Stimulated activated CD8-positive, alpha-beta memory T cell treated with anti-CD3 and anti-CD28 coated beads, Interleukin-4, amount 100 ng/mL, for 24 hours (primary cell): ENCODE results near the gene SCAF1.
A peak's percentile ranks its signal among the peaks of the same experiment; 100 is the strongest.

Experiments used
- DNase-seq: peaks from one replicate; pipeline ENCODE4 v3.0.0-alpha.2; 2020; ENCODE audit warnings: low read depth

SCAF1 gene

GRCh38 chr19:49666120-49666444 lies 24.1 kb downstream of the SCAF1 start:
- no peak for DNase-seq

- no peak for DNase-seq
Observed at GRCh38 chr19:49667473-49667872, 25.5 kb downstream of the SCAF1 start.

- no peak for DNase-seq
Observed at GRCh38 chr19:49669516-49669915, 27.5 kb downstream of the SCAF1 start.

- peak; percentile 64 for DNase-seq
Observed at GRCh38 chr19:49672131-49672919, 30.3 kb downstream of the SCAF1 start.

GRCh38 chr19:49676136-49676783 lies 34.3 kb downstream of the SCAF1 start:
- peak; percentile 42 for DNase-seq

- DNase-seq: peak; percentile 96
Observed at GRCh38 chr19:49676784-49677230, 34.8 kb downstream of the SCAF1 start.

- DNase-seq: peak; percentile 41
Observed at GRCh38 chr19:49677231-49677900, 35.4 kb downstream of the SCAF1 start, which contains the start of gene PRMT1. Gene PRMT1 (plus strand): TSS chr19:49677271. CDS start chr19:49677281, 10 bp downstream.

GRCh38 chr19:49677901-49678674 lies 36.1 kb downstream of the SCAF1 start:
- DNase-seq: peak; percentile 56

- no peak for DNase-seq
Observed at GRCh38 chr19:49678985-49679770, 37.2 kb downstream of the SCAF1 start.

- DNase-seq: no peak
Observed at GRCh38 chr19:49679771-49680413, 37.9 kb downstream of the SCAF1 start.

- DNase-seq: peak; percentile 93
Observed at GRCh38 chr19:49680421-49681351, 38.7 kb downstream of the SCAF1 start.

- no peak for DNase-seq
Observed at GRCh38 chr19:49681830-49682229, 39.8 kb downstream of the SCAF1 start.

GRCh38 chr19:49682274-49682673 lies 40.3 kb downstream of the SCAF1 start:
- DNase-seq: no peak

GRCh38 chr19:49683814-49684250 lies 41.8 kb downstream of the SCAF1 start:
- DNase-seq: no peak

- no peak for DNase-seq
Observed at GRCh38 chr19:49684251-49684982, 42.4 kb downstream of the SCAF1 start.

- DNase-seq: no peak
Observed at GRCh38 chr19:49684983-49685553, 43.1 kb downstream of the SCAF1 start.

- DNase-seq: no peak
Observed at GRCh38 chr19:49685845-49686332, 43.9 kb downstream of the SCAF1 start.

- no peak for DNase-seq
Observed at GRCh38 chr19:49686503-49687088, 44.6 kb downstream of the SCAF1 start.
